ENCODE measurements around the gene MIGA1.

Gene MIGA1

DNA sequence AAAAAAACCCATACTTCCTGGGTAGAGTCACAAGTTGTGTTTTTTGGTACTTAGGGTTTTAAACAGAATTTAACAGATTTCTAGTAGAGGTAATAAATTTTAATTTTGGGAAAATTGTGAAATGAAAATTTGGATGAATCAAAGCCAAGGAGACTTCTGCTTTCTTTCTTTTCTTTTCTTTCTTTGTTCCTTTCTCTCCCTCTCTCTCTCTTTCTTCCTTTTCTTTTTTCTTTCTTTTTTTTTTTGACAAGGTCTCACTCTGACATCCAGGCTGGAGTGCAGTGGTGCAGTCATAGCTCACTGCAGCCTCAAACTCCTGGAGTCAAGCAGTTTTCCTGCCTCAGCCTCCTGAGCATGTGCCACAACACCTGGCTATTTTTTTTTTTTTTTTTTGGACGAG, 62.1 kb downstream of the MIGA1 start:
- in situ Hi-C loops (cut with MboI; ENCODE audit: low sequenced_read_pairs), result no loop called here

- in situ Hi-C loops (cut with MboI; ENCODE audit: low sequenced_read_pairs), result no loop called here
Measured at GRCh38 chr1:77845951-77846350, 66.5 kb downstream of the MIGA1 start.

DNA sequence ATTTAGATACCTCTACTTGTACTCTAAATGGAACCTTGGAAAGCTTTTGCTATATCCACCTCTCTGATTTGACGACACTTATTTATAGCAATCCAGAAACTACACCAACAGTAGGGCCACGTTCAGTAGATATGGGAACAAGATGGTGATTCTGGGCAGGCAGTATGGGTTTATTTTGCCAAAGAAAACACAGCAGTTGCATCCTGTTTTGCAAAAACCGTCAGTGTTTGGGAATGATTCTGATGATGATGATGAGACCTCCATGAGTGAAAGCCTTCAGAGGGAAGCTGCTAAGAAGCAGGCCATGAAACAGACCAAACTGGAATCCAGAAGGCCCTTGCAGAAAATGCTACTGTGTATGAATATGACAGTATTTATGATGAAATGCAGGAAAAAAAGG, 67.5 kb downstream of the MIGA1 start:
- in situ Hi-C loops (cut with MboI; ENCODE audit: low sequenced_read_pairs), result no loop called here

GRCh38 chr1:77847621-77848080, 68.2 kb downstream of the MIGA1 start:
- in situ Hi-C loops (cut with MboI; ENCODE audit: low sequenced_read_pairs), result no loop called here

GRCh38 chr1:77850082-77850481, 70.6 kb downstream of the MIGA1 start:
- in situ Hi-C loops (cut with MboI; ENCODE audit: low sequenced_read_pairs), result no loop called here

DNA sequence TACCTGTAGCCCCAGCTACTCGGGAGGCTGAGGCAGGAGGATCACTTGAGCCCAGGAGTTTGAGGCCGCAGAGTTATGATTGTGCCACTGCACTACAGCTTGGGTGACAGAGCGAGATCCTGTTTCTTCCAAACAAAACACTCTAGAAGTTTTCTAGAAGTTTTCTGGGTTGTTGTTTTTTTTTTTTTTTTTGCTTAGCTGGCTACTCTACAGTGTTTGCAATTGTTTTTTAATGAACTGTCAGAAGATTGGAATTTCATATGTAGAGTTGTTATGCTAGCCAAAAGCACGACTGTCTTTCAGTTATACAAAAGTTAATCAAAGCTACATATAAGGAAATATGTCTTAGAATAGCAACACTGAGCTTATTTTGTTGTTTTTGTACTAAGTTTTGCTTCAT, 78.1 kb downstream of the MIGA1 start:
- in situ Hi-C loops (cut with MboI; ENCODE audit: low sequenced_read_pairs), result no loop called here

DNA sequence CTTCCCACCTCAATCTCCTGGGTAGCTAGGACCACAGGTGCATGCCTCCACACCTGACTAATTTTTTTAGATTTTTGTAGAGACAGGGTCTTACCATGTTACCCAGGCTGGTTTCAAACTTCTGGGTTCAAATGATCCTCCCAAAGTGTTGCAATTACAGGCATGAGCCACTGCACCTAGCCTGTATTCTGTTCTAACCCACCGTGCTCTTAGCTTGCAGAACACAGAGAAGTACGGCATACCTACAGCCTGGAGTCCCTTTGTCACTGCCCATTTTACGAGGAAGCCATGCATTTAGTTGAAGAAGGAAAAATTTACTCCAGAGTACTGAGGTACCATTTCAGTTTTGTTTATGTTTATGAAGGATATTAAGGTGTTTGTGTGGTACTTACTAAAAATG, 79.3 kb downstream of the MIGA1 start:
- in situ Hi-C loops (cut with MboI; ENCODE audit: low sequenced_read_pairs), result no loop called here

- in situ Hi-C loops (cut with MboI; ENCODE audit: low sequenced_read_pairs), result no loop called here
Measured at GRCh38 chr1:77859248-77859647, 79.8 kb downstream of the MIGA1 start.

- in situ Hi-C loops (cut with MboI; ENCODE audit: low sequenced_read_pairs), result no loop called here
Measured at GRCh38 chr1:77866296-77866695, 86.8 kb downstream of the MIGA1 start.

- in situ Hi-C loops (cut with MboI; ENCODE audit: low sequenced_read_pairs), result no loop called here
Measured at GRCh38 chr1:77872645-77873044, 93.2 kb downstream of the MIGA1 start.

GRCh38 chr1:77873461-77873860, 94.0 kb downstream of the MIGA1 start:
- in situ Hi-C loops (cut with MboI; ENCODE audit: low sequenced_read_pairs), result no loop called here

DNA sequence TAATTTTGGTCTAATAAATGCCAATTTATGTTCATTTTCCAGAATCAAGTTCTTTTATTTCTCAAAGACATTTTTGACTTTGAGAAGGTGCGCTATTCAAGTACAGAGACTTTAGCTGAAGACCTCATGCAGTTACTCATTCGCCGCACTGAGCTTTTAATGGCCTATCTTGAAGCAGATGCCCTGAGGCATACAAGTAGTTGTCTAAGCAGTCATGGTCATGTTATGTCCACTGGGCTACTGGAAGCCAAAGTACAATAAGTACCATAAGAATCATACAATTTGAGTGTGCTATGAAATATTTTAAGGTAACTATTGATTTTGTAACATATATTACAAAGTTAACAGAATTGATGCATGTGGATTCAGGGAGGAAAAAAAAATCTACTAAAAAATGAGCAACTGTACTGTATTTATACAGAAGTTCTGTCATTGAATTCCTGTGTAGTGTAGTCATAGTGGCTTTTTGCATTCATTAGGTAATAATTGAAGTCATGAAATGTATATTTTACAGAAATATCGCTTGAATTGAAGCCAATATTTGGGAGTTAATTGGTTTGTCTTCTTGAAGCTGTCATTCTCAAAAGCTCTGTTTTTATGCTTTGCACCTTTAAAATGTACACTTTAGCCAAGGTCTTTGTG, 95.5 kb downstream of the MIGA1 start:
- in situ Hi-C loops (cut with MboI; ENCODE audit: low sequenced_read_pairs), result no loop called here

DNA sequence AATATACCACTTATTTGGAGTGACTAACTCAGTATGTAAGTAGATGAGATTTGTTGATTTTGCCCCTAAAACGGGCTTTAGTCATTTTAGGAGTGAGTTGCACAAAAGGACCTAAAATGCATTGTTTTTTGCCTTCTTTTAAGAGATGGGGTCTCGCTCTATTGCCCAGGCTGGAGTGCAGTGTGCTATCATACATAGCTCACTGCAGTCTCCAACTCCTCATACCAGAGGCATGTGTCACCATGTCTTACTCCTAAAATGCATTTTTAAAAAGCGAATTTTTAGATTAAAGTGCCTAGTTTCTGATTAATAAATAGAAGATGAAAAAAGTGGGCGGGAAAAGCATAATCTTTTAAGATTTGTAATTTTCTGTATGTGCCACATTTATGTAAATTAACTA, 97.4 kb downstream of the MIGA1 start:
- in situ Hi-C loops (cut with MboI; ENCODE audit: low sequenced_read_pairs), result no loop called here

- in situ Hi-C loops (cut with MboI; ENCODE audit: low sequenced_read_pairs), result no loop called here
Measured at GRCh38 chr1:77881061-77881460, 101.6 kb downstream of the MIGA1 start.

DNA sequence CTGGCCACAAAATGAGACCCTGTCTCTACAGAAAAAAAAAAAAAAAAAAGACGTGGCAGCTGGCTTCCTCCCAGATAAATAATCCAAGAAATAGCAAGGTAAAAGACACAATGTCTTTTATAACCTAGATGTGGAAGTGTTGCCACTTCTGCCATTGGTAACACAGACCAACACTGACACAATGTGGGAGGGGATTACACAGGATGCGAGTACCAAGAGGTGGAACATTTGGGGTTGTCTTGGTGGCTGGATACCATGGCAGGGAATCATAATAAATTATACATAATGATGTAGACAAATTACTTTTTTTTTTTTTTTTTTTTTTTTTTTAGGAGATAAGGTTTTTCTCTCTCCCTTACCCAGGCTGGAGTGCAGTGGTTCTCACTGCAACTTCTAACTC, 103.0 kb downstream of the MIGA1 start:
- in situ Hi-C loops (cut with MboI; ENCODE audit: low sequenced_read_pairs), result no loop called here

DNA sequence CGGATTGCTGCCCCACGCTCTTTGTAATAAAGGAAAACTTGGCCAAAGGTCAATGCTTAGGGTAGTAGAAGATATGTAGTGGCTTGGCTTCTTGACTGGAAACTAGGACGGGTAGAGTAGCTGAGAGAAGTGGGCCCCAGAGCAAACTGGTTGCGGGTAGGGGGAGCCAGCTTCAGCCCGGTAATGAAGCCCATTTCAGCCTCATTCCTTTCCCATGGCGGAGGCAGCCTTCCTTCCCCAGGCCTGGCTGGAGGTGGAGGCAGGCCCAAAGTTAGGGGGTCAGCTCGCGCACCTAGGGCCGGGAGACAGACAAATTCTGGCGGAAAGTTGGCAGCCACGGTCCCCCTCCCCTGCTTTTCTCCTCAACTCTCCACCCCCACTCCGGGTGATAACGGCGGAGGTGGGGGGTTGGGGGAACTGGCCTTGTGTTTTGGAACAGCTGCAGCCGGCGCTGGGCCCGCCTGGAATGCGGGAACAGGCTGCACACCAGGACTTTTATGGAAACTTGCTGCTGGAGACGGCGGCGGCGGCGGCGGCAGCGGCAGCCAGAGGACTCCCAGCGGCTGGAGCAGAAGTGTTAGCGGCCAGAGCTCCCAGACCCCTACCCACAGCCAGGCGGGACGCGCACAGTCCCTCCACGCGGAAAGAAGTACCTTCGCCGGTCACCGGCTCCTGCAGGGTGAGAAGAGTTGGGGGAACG, 108.8 kb downstream of the MIGA1 start, which contains the start of gene NEXN:
TSS of gene NEXN (plus strand) at position 544 of the 700 bp plus-strand sequence. CDS start 27,483 bp downstream, outside the sequence.
- in situ Hi-C loops (cut with MboI; ENCODE audit: low sequenced_read_pairs), result no loop called here

DNA sequence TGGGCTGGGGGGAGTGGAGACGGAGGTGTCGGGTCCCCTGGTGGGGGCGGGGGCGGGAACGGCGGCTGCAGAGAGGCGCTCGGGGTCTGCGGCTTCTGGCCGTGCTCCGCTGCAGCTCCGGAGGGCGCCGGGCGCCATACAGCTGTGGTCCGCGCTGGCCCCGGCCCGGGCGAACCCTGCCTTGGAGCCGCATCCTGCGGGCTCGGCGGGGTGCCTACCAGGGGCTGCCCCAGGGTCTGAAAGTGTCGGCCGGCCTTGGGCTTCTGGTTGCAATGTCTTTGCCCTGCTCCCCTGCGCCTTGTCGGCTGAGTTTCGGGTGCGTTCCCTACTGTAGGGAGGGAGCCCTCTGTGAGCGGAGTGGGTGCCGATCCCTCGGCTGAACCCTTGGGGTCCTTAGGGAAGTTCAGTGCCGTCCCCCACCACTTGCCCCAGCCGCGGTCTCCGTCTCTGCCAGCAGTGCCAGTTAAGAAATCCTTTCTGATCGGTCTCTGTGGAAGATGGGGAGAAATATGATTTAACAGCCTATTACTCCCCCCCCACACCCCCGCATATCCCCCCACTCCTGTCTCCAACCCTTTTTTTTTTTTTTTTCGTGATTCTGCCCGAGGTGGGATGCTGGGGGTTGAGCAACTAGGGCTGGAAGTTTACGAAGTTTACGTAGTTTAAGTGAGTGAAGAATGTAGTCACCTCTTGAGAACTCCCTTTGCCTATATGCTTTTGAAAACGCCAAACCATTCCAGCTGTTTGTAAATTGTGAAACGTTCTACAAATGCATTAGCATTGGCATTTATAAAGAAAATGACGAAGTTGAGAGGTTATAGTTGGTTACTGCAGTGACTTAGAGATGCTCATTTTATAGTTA, 109.6 kb downstream of the MIGA1 start:
- in situ Hi-C loops (cut with MboI; ENCODE audit: low sequenced_read_pairs), result no loop called here

- in situ Hi-C loops (cut with MboI; ENCODE audit: low sequenced_read_pairs), result no loop called here
Measured at GRCh38 chr1:77889671-77890070, 110.2 kb downstream of the MIGA1 start.

- in situ Hi-C loops (cut with MboI; ENCODE audit: low sequenced_read_pairs), result no loop called here
Measured at GRCh38 chr1:77891200-77891599, 111.8 kb downstream of the MIGA1 start.

- in situ Hi-C loops (cut with MboI; ENCODE audit: low sequenced_read_pairs), result no loop called here
Measured at GRCh38 chr1:77899647-77900320, 120.3 kb downstream of the MIGA1 start.

DNA sequence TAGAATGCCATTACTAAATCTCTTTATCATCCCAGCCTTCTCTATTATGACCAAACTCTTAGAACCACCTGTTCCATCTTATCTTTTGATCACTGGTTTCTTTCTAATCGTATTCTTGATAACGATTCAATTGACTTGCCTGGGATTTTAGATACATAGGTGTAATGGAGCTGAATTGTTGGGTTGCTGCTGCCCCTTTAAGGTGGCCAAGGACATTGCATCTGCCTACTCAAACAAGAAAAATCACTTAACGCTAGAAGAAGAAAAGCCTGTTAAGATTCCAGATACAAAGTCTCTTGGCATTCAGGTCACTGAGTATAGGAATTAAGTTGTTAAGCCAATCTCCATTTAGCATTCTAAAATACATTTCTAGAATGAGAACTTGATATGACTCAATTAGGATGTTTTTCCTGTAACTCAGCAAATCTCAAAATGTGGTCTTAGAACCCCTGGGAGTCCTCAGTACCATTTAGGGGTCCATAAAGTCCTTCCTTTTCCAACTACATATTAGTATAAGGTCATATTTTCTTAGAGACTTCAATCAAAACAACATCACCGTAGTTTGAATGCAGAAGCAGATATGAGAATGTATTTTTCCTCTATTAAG, 121.3 kb downstream of the MIGA1 start:
- in situ Hi-C loops (cut with MboI; ENCODE audit: low sequenced_read_pairs), result no loop called here
